Left ventricle myocardium superior (tissue), 1 donor: ENCODE data around the gene DPRX. TPM values are rescaled to one million over a fixed set of nuclear protein-coding genes. Genes with fewer than 3 reads are reported as not detected.

ENCODE experiments used
- ATAC-seq: fragments of 200-7000 bp; cut with Tn5 transposase; one replicate; pipeline ENCODE4 v1.9.1; 2020; ENCODE audit warnings: mild to moderate bottlenecking, moderate library complexity
- DNase-seq: peaks from one replicate; pipeline ENCODE4 v3.0.0-alpha.2; 2020
- intact Hi-C: fragments of 100-400 bp; cut with micrococcal nuclease; formaldehyde crosslinking; loops from one replicate; pipeline ENCODE4 v1.11.0; 2022
- long read RNA-seq: library from polyadenylated mRNA; unstranded; transcript quantifications from one replicate; pipeline ENCODE4 v2.0.0, GENCODE V29; 2021
- total RNA-seq: library from RNA; stranded (reverse); fragmentation: NEBNext Ultra II Directional; extraction: Animal tissue kit (Norgen Biotek cat#: 25700); gene quantifications from one replicate; pipeline ENCODE4 v1.2.1, GENCODE V29; 2021
- donor health status: DM: no; HTN: yes; CAD: no; lungs with severe emphysema.

The DPRX gene, protein sequence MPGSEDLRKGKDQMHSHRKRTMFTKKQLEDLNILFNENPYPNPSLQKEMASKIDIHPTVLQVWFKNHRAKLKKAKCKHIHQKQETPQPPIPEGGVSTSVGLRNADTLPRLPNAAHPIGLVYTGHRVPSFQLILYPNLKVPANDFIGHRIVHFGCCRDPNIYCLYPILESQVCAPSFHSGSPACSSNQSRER
- not detected for total RNA-seq
- long read RNA-seq: 0 reads

DNA sequence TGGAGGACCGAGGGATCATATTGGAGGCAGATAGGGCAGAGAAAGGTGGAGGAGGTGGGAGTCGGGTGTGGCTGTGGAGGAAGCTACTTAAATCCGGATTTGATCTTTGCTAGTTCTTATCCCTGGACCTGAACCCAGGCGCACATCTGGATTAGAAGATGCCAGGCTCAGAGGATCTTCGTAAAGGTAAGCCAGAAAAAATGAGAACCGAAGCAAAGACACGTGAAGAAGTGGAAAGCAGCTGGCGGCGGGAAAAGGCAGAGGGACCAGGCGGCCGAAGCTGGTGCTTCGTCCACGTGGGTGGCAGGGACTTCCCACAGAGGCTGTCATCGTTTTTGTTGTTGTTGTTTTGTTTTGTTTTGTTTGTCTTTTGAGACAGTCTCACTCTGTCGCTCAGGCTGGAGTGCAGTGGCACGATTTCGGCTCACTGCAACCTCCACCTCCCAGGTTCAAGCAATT lies at the start of gene DPRX:
TSS of gene DPRX (plus strand) at position 51 of the 459 bp plus-strand sequence. CDS start at position 159, 108 bp downstream.
- intact Hi-C loops: no loop called here
- DNase-seq (no peak), ATAC-seq (no peak)

DNA sequence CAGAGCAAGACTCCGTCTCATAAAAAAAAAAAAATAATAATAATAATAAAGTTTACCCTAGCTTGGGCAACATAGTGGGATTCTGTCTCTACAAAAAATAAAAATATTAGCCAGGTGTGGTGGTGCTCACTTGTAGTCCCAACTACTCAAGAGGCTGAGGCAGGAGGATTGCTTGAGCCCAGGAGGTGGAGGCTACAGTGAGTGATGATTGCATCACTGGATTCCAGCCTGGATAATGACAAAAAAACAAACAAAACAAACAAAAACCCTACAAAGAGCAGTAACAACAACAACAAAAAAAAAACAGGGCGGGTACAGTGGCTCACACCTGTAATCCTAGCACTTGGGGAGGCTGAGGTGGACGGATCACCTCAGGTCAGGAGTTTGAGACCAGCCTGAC lies 48.6 kb upstream of the DPRX start:
- ATAC-seq: no peak
- intact Hi-C loops: no loop called here
- no peak for DNase-seq

DNA sequence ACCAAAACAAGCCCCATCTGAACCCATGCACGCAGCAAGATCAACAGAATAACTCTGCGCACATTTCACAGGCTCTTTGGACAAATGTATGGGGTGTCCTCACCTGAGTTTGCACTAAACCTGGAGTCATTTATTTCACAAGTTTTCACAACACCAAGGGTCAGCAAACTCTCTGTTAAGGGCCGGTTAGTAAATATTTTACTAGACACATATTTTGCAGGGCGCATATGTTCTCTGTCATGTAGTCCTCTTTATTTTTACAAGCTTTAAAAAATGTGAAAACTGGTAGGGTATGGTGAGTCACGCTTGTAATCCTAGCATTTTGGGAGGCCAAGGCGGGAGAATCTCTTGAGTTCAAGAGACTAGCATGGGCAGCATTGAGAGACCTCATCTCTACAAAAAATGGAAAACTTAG lies 45.5 kb upstream of the DPRX start:
- intact Hi-C loops: no loop called here
- DNase-seq (no peak), ATAC-seq (no peak)

DNA sequence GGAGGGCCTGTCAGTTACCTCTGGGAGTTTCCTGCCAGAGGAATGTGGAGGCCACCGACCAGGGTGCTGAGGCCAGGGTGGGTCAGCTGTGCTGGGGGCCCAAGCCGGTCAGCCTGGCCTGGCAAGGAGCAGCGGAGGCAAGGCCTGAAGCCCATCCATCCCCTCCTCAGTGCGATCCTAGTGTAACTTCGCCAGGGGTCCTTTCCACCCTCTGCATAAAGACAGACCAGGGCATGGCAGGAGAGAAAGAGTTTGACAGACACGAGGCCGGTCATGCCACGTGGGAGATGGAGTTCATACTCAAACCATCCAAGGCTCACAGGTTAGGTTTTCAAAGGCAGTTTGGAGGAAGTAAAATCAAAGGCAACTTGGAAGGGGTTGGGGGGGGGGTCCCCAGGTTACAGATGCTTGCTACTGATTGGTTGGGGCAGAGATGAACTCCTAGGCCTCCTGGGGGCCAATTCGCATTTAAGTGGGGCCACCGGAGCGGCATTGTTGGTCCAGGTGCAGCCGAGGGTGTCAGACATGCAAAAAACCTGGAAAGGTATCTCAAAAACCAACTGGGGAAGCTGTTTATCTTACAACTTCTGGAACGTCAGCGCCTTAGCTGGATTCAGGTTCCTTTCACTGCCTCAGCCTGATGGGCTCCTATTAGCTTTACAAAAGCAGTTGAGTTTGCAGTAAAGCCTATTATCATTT lies 36.8 kb upstream of the DPRX start:
- intact Hi-C loops: no loop called here
- no peak for ATAC-seq
- no peak for DNase-seq

DNA sequence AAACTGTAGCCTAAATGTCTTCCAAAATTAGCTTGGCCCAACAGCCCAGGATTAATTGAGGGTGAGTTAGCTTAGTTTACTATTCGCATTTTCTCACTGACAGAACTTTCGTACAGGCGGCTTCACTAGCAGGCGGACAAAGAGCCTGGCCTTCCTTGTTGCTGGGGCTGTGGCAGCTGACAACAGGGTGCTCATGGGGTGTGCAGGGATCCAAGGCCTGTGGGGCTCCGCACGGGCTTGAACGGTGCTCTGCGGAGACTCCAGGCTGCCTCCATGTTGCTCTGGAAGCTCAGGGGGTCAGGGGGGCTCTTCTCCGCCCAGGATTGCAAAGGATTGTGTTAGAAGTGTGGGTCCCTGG lies 36.3 kb upstream of the DPRX start:
- ATAC-seq: no peak
- intact Hi-C loops: no loop called here

DNA sequence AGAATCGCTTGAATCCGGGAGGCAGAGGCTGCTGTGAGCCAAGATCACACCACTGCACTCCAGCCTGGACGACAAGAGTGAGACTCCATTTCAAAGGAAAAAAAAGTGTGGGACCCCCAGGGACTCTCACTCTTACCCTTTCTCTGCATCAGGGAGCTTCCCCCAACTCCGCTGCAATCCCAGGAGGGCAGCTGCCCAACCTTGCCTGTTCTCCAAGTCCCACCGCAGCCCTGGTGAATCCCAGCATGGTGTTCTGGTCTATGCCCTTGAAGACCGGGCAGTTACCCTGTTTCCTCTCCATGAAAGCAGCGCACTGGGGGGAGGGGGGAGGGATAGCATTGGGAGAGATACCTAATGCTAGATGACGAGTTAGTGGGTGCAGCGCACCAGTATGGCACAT lies 35.7 kb upstream of the DPRX start:
- DNase-seq (no peak), ATAC-seq (no peak)
- intact Hi-C loops: no loop called here

More for the DNA sequence above, 36.3 kb upstream of the DPRX start:
- no peak for DNase-seq

DNA sequence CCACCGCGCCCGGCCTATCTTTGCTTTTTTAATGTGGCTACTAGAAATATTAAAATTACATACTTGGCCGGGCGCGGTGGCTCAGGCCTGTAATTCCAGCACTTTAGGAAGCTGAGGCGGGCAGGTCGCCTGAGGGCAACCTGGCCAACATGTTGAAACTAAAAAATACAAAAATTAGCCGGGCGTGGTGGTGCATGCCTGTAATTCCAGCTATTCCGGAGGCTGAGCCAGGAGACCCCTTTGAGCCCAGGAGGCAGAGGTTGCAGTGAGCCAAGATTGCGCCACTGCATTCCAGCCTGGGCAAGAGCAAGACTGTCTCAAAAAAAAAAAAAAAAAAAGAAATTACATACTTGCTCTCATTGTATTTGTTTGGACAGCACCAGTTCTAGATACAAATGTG lies 34.8 kb upstream of the DPRX start:
- intact Hi-C loops: no loop called here
- DNase-seq (no peak), ATAC-seq (no peak)

DNA sequence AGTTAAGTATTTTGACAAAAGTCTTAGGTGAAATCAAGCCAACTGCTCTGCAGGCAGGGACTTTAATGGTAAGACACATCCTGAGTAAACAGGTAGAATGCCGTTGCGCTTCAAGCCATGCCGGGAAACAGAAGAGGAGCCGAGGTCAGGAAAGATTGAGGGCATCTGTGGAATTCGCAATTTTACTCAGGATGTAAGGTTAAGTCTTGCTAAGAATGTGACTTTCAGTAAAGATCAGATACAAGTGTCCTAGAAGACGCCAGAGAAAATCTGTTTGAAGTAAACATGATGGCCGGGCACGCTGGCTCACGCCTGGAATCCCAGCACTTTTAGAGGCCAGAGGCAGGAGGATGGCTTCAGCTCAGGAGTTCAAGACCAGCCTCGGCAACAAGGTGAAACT lies 33.4 kb upstream of the DPRX start:
- DNase-seq (no peak), ATAC-seq (no peak)
- intact Hi-C loops: no loop called here

DNA sequence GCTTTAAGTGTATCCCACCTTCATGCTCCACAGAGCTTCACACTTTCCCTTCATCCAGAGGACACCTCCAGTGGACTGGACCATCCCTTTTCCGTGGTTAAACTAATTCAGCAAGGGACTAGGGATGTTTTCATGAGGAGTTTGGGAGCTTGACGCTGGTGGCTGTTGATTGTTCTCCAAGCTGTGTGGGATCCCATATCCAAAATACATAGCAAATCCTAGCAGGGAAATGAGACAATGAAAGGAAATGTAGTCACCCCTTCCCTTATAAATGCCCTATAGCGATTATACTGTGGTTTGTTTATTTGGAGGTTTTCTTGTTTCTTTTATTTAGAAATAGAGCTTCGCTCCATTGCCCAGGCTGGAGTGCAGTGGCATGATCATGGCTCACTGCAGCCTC lies 31.6 kb upstream of the DPRX start:
- intact Hi-C loops: no loop called here
- DNase-seq: no peak
- peak; percentile 22 for ATAC-seq

DNA sequence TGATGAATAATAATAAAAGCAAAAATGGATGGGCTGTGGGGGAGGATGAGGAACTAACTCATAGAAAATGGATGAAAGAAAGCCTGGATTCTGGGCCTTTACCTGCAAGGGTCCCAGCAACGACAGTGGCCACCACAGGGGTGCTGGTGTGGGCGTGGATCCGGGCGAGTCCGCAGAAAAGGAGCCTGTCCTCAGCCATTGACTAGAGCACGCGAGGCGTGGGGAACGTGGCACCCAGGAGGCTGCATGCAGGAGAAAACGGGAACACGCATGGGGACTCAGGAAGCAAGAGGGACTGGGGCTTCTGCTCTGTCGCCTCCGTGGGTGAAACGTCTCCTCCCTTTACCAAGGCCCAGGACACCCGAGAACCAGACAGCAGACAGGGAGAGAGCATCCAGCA lies 25.8 kb upstream of the DPRX start:
- DNase-seq: no peak
- intact Hi-C loops: no loop called here
- no peak for ATAC-seq

DNA sequence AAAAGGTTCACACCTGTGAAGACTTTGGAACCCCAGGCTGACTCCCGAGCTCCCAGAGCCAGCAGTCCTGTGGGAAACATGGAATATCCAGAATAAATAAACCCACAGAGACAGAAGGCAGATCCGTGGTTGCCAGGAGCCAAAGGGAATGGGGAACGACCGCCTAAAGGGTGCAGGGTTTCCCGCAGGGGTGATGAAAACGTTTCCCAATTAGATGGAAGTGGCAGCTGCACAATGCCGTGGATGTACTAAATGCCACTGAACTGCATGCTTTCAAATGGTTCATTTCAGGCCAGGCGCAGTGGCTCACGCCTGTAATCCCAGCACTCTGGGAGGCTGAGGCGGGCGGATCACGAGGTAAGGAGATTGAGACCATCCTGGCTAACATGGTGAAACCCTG lies 23.4 kb upstream of the DPRX start:
- ATAC-seq (no peak), DNase-seq (no peak)
- intact Hi-C loops: no loop called here

DNA sequence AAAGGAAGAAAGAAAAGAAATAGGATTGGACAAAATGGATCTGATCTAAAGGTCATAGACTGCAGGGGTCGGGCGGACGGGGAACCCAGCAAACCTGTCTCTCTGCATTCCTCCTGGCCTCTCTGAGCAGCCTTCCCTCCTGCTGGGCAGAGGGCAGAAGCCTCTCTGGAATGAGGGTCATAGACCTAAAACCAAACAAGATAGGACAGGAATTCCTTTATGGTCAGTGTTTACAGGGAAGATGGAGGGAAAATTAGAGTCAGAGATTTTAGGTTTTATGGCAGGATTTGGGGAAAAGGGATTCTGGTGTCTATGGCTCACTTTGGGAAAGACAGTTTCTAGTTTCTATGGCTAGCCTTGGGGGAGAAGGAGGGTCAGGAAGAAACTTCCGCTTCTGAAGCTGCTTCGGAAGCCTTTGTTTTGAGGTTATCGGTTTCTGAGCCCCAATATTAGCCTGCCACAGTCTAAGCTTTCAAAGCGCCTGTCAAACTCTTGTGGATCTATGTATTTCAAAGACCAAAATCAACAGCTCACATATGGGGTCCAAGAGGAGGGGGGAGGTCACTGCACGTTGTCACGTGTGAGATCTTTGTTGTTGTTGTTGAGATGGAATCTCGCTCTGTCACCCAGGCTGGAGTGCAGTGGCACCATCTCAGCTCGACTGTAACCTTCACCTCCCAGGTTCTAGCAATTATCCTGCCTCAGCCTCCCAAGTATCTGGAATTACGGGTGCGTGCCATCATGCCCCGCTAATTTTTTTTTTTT lies 18.9 kb upstream of the DPRX start:
- intact Hi-C loops: no loop called here
- DNase-seq: no peak
- no peak for ATAC-seq

DNA sequence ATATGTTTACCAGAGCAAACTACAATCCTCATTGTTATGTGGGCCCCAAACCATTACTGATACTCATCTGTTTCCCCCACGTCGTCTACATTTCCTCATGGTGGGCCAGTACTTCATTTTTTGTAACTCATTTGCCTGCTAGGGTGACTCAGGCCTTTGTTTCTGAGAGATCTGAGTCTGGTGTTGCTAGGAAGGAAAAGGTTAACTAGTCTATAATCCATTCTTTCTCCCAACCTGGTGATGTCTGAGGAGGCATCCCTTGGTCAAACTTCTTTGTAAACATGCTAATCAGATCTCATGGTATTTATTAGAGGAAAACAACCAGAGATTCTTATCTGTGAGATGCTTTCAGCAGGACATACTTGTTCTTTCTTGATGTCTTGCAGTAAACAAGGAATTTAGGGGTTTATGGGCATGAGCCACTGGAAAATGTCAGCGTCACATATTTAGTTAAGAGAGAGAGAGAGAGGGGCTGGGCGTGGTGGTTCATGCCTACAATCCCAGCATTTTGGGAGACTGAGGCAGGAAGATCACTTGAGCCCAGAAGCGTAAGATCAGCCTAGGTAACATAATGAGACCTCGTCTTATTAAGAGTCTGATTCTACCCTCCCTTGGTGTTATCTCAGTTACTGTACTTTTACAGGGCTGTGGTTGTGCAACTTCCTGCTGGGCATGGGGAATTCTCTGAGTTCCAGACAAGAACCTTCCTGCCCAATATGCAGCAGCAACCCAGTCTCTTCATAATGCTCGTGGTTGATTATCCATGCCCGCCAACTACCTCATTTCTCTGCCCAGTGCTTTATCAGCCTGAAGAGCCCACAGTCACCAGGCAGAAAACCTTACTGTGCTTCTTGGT lies 9.7 kb upstream of the DPRX start:
- DNase-seq: no peak
- intact Hi-C loops: no loop called here
- ATAC-seq: no peak

DNA sequence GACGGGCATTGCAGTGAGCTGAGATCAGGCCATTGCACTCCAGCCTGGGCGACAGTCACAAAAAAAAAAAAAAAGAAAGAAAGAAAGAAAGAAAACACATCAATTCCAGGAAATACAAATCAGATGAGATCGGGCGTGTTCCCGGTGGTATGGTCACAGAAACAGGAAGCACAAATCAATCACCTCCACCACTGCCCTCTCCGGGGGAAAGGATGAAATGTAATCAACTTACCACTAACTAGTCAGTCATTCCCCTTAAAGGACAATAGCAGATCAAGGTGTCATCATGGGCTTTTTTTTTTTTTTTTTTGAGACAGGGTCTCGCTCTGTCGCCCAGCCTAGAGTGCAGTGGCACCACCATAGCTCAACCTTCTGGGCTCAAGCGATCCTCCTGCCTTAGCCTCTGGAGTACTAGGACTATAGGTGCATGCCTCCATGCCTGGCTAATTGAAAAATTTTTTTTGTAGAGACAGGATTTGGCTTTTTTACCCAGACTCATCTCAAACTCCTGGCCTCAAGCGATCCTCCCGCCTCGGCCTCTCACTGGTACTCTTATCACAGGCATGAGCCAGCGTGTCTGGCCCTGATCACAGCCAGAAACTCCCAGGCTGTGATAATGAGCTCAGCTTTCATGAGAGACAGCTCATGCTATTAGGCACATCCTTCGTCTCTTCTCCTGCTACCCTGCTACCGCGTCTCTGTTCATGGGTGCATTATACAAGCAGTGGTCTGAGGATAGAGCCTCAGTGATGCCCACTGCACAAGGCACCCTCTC lies 6.8 kb upstream of the DPRX start:
- no peak for DNase-seq
- ATAC-seq: no peak
- intact Hi-C loops: no loop called here

DNA sequence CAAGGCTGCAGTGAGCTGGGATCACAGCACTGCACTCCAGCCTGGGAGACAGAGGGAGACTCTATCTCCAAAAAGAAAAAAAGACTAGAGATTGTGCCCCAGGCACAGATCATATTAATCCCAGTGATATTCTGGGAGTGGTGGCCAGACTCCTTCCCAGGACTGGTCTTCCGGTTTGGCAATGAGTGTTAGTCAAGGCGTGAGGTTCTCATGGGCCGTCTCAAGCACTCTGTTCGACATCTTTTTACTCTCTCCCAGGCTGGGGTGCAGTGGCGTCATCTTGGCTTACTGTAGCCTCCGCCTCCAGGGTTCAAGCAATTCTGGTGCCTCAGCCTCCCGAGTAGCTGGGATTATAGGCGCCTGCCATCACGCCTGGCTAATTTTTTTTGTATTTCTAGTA lies 5.3 kb upstream of the DPRX start:
- intact Hi-C loops: no loop called here
- ATAC-seq (no peak), DNase-seq (no peak)

DNA sequence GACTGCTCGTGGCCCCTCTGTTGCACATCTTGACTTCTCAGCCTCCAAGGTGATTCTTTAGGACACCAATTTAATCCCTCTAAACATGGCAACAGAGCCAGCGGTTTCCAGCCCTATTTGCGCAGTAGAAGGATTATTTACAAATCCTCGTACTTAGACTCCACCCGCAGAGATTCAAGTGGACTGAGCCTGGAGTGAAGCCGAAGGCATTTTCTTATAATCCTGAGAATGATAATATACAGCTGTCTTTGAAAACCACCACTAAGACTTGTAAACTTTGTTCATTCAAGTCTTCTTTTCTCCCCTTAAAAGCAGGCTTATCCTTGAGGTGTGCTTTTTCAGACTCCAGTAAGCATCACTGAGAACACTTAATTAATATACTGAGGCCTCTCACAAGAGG lies 4.8 kb upstream of the DPRX start:
- intact Hi-C loops: no loop called here
- ATAC-seq (no peak), DNase-seq (no peak)

DNA sequence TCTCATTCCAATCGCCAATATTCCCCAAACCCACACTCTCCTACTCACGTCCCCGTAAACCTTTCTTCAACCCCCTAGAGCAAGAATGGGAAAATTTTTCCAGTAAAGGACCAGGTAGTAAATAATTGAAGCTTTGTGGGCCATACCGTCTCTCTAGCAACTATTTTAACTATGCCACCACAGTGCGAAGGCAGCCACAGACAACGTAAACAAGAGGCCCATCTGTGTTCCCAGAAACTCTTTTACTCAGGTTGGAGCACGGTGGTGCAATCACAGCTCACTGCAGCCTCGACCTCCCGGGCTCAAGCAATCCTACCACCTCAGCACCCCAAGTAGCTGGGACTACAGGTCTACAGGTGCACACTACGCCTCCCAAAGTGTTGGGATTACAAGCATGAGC lies 3.0 kb downstream of the DPRX start:
- intact Hi-C loops: no loop called here
- DNase-seq (no peak), ATAC-seq (no peak)

DNA sequence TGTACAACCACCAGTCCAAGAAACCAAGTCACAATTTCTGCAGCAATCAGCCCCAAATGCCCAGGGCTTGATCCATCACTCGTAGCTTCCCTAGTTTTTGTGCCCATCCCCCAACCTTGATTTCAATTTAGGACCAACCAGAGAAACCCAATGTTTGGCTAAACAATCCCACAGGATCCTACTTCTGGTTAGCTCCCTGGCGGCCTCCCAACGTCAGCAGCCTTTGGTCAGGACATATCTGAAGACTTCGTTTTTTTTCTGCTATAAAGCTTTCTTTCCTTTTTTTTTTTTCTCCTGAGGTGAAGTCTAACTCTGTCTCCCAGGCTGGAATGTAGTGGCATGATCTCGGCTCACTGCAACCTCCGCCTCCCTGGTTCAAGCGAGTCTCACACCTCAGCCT lies 7.7 kb downstream of the DPRX start:
- intact Hi-C loops: no loop called here
- ATAC-seq: no peak
- no peak for DNase-seq
